PC-3 (cell line): Measurements from ENCODE around the gene CUL4B. TPM values are rescaled to one million over a fixed set of nuclear protein-coding genes. Genes with fewer than 3 reads are reported as not detected.

Source experiments
- ATAC-seq: fragments of 200-7000 bp; cut with Tn5 transposase; 2 replicates; pipeline ENCODE4 v1.9.1; 2020; ENCODE audit warnings: mild to moderate bottlenecking, moderate library complexity
- BruUV-seq: library from RNA; stranded (reverse); fragments of 400-500 nt; replicated peaks from 2 replicates; lab custom pipeline; 2021; lab: Mats Ljungman, UMichigan
- CTCF ChIA-PET: fragments of 300-600 bp; sonication (Branson Sonifier 250); formaldehyde crosslinking; loops from one replicate; lab custom pipeline; 2022; ENCODE audit warnings: antibody characterized with exemption; lab: Charles Lee
- POLR2A ChIA-PET: fragments of 300-600 bp; sonication (Branson Sonifier 250); formaldehyde crosslinking; loops from one replicate; lab custom pipeline; 2022; ENCODE audit warnings: antibody characterized with exemption; ENCODE audit not compliant: unreplicated experiment; lab: Charles Lee
- DNase-seq: peaks from one replicate; pipeline ENCODE4 v3.0.0-alpha.2; 2015
- H2AFZ ChIP-seq: fragments of 300-600 bp; sonication (generic); 2 replicates; pipeline ENCODE4 v1.6.0; 2016; ENCODE audit warnings: antibody characterized with exemption, low read length
- H3F3A ChIP-seq: fragments of 300-600 bp; sonication (generic); one replicate; pipeline ENCODE4 v1.6.0; 2017; ENCODE audit warnings: antibody characterized with exemption, low read length, control low read depth, mild to moderate bottlenecking; ENCODE audit not compliant: unreplicated experiment
- H3K27ac ChIP-seq: fragments of 300-600 bp; sonication (generic); 2 replicates; pipeline ENCODE4 v1.5.1; 2016; ENCODE audit warnings: mild to moderate bottlenecking, low read length
- H3K27me3 ChIP-seq: fragments of 300-600 bp; sonication (generic); 2 replicates; pipeline ENCODE4 v1.6.1; 2016; ENCODE audit warnings: low read length, mixed read lengths
- H3K36me3 ChIP-seq: fragments of 300-600 bp; sonication (generic); 2 replicates; pipeline ENCODE4 v1.6.1; 2016; ENCODE audit warnings: low read depth, mixed run types, low read length, mixed read lengths
- H3K4me1 ChIP-seq: fragments of 300-600 bp; sonication (generic); 2 replicates; pipeline ENCODE4 v1.5.1; 2016; ENCODE audit warnings: low read length; ENCODE audit not compliant: insufficient read depth
- H3K4me2 ChIP-seq: fragments of 300-600 bp; sonication (generic); 2 replicates; pipeline ENCODE4 v1.6.0; 2016; ENCODE audit warnings: low read length
- H3K4me3 ChIP-seq: fragments of 300-600 bp; sonication (generic); 2 replicates; pipeline ENCODE4 v1.5.1; 2016; ENCODE audit warnings: mild to moderate bottlenecking, low read length, mixed read lengths
- H3K79me2 ChIP-seq: fragments of 300-600 bp; sonication (generic); 2 replicates; pipeline ENCODE4 v1.6.1; 2017; ENCODE audit warnings: low read length, mixed read lengths
- H3K9ac ChIP-seq: fragments of 300-600 bp; sonication (generic); 2 replicates; pipeline ENCODE4 v1.6.0; 2016; ENCODE audit warnings: mild to moderate bottlenecking, low read length
- H3K9me2 ChIP-seq: fragments of 300-600 bp; sonication (generic); replicated peaks from 2 replicates; pipeline ENCODE4 v1.6.1; 2016; ENCODE audit warnings: mixed run types, low read length, mixed read lengths
- H3K9me3 ChIP-seq: fragments of 300-600 bp; sonication (generic); 2 replicates; pipeline ENCODE4 v1.6.1; 2016; ENCODE audit warnings: low read length, mixed read lengths
- H4K20me1 ChIP-seq: fragments of 300-600 bp; sonication (generic); 2 replicates; pipeline ENCODE4 v1.6.1; 2016; ENCODE audit warnings: low read length, mixed read lengths
- EZH2 ChIP-seq: fragments of 300-600 bp; sonication (generic); IDR thresholded peaks from one replicate; pipeline ENCODE4 v1.6.1; 2017; ENCODE audit warnings: antibody characterized with exemption, mild to moderate bottlenecking, low read length; ENCODE audit not compliant: unreplicated experiment
- EZH2phosphoT487 ChIP-seq: fragments of 300-600 bp; sonication (generic); IDR thresholded peaks from 2 replicates; pipeline ENCODE4 v1.6.1; 2018; ENCODE audit warnings: mild to moderate bottlenecking, antibody characterized with exemption, low read length, borderline replicate concordance
- intact Hi-C: fragments of 100-400 bp; cut with micrococcal nuclease; formaldehyde crosslinking; loops from 2 replicates; pipeline ENCODE4 v1.9.0; 2023
- total RNA-seq: library from RNA; depleted of rRNA; stranded (reverse); fragments of >200 nt; gene quantifications from 2 replicates; pipeline ENCODE4 v1.2.3, GENCODE V29; 2014
- TF ChIP-seq, protein P1 (sequence below): fragments of 300-600 bp; sonication (generic); conservative IDR thresholded peaks from 2 replicates; pipeline ENCODE4 v1.5.1; 2017; ENCODE audit warnings: antibody characterized with exemption, low read depth, mild to moderate bottlenecking, low read length

Gene CUL4B
- total RNA-seq, 1 experiment from 2014 or later: 38.1 TPM

GRCh38 chrX:120568609-120569008 is 7.8 kb upstream of the CUL4B start:
- Histone ChIP-seq H3K9ac (no peak overlapping the region), H3K27me3 (no peaks in the 10 kb centered on the region), H3K27ac (no peak overlapping the region), H2AFZ (no peak overlapping the region), H4K20me1 (no peaks in the 10 kb centered on the region), H3K4me3 (no peak overlapping the region), H3K4me1 (0 out of 2 replicates have a peak, but pooled peaks cover 4% of the 10 kb centered on the region), H3F3A (no peaks in the 10 kb centered on the region), H3K9me3 (no peaks in the 10 kb centered on the region), H3K79me2 (no peaks in the 10 kb centered on the region), H3K9me2 (no peaks in the 10 kb centered on the region), H3K4me2 (no peak overlapping the region), H3K36me3 (no peaks in the 10 kb centered on the region)
- BruUV-seq: no TSS peak
- ChIA-PET CTCF (no interaction called here), POLR2A (no interaction called here)
- TF ChIP-seq EZH2phosphoT487: no peak
- TF ChIP-seq, protein P1, sequence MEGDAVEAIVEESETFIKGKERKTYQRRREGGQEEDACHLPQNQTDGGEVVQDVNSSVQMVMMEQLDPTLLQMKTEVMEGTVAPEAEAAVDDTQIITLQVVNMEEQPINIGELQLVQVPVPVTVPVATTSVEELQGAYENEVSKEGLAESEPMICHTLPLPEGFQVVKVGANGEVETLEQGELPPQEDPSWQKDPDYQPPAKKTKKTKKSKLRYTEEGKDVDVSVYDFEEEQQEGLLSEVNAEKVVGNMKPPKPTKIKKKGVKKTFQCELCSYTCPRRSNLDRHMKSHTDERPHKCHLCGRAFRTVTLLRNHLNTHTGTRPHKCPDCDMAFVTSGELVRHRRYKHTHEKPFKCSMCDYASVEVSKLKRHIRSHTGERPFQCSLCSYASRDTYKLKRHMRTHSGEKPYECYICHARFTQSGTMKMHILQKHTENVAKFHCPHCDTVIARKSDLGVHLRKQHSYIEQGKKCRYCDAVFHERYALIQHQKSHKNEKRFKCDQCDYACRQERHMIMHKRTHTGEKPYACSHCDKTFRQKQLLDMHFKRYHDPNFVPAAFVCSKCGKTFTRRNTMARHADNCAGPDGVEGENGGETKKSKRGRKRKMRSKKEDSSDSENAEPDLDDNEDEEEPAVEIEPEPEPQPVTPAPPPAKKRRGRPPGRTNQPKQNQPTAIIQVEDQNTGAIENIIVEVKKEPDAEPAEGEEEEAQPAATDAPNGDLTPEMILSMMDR: no peak
- no peak for TF ChIP-seq EZH2
- DNase-seq: no peak
- ATAC-seq: no peak
- intact Hi-C loops: no loop called here

GRCh38 chrX:120568035-120568434 is 7.3 kb upstream of the CUL4B start:
- intact Hi-C loops: no loop called here
- H3K27me3 ChIP-seq: no peaks in the 10 kb centered on the region
- POLR2A ChIA-PET: interaction anchor here (0.6 to 0.7 kb wide), 2 partner anchors 15 to 71 kb away, joined by 5 to 15 read pairs; no protein-coding TSS in a partner anchor
- TF ChIP-seq, protein P1: no peak
- no peak for TF ChIP-seq EZH2phosphoT487
- H3K4me1 ChIP-seq: 0 out of 2 replicates have a peak, but pooled peaks cover 4% of the 10 kb centered on the region
- H3K9ac ChIP-seq: no peak overlapping the region
- DNase-seq (no peak), ATAC-seq (no peak)
- CTCF ChIA-PET: no interaction called here
- no peaks in the 10 kb centered on the region for H3K9me2 ChIP-seq
- H3K4me2 ChIP-seq: no peak overlapping the region
- H3K36me3 ChIP-seq: no peaks in the 10 kb centered on the region
- BruUV-seq: no TSS peak
- H3K4me3 ChIP-seq: no peak overlapping the region
- no peaks in the 10 kb centered on the region for H4K20me1 ChIP-seq
- H3K79me2 ChIP-seq: no peaks in the 10 kb centered on the region
- H3F3A ChIP-seq: no peaks in the 10 kb centered on the region
- no peaks in the 10 kb centered on the region for H3K9me3 ChIP-seq
- H2AFZ ChIP-seq: no peak overlapping the region
- H3K27ac ChIP-seq: no peak overlapping the region

GRCh38 chrX:120566817-120567216 is 6.1 kb upstream of the CUL4B start:
- Histone ChIP-seq H3K79me2 (peaks cover 4% of the 10 kb centered on the region; the same call in 1 of the 2 replicates), H3K27me3 (no peaks in the 10 kb centered on the region), H3K27ac (no peak overlapping the region), H3F3A (no peaks in the 10 kb centered on the region), H3K36me3 (no peaks in the 10 kb centered on the region), H3K9me2 (no peaks in the 10 kb centered on the region), H3K9ac (no peak overlapping the region), H3K4me3 (no peak overlapping the region), H3K4me1 (peaks cover 10% of the 10 kb centered on the region; the same call in 1 of the 2 replicates), H2AFZ (no peak overlapping the region), H3K9me3 (no peaks in the 10 kb centered on the region), H4K20me1 (no peaks in the 10 kb centered on the region), H3K4me2 (no peak overlapping the region)
- CTCF ChIA-PET: no interaction called here
- DNase-seq (no peak), ATAC-seq (no peak)
- BruUV-seq: no TSS peak
- no peak for TF ChIP-seq EZH2
- TF ChIP-seq, protein P1: no peak
- TF ChIP-seq EZH2phosphoT487: no peak
- intact Hi-C loops: no loop called here
- POLR2A ChIA-PET: no interaction called here
